Gastroesophageal sphincter (tissue), 4 donors: ENCODE measurements around the gene DHCR24. TPM values are rescaled to one million over a fixed set of nuclear protein-coding genes. Genes with fewer than 3 reads are reported as not detected.

Source experiments
- ATAC-seq: fragments of 150-250 bp; one replicate; pipeline ENCODE4 v1.9.1; 2016; ENCODE audit warnings: mild to moderate bottlenecking, moderate library complexity
- H3K27ac ChIP-seq, 4 donors: fragments of 200-600 bp; sonication (generic) in 3 of 4; 1 replicate in 3 of 4; 2 replicates in 1 of 4; pipeline ENCODE4 v1.5.1; 2016 to 2019
- H3K27me3 ChIP-seq: fragments of 200-600 bp; sonication (generic); one replicate; pipeline ENCODE4 v1.5.1; 2019
- H3K36me3 ChIP-seq, 2 donors: fragments of 200-600 bp; sonication (generic); one replicate each; pipeline ENCODE4 v1.5.1; 2019; ENCODE audit warnings: control low read depth in 1 of 2
- H3K4me1 ChIP-seq, 3 donors: fragments of 200-600 bp; sonication (generic); 1 replicate in 2 of 3; 2 replicates in 1 of 3; pipeline ENCODE4 v1.5.1; 2016 to 2019; ENCODE audit warnings: control low read depth in 2 of 3
- H3K4me3 ChIP-seq, 2 donors: fragments of 200-600 bp; sonication (generic); one replicate each; pipeline ENCODE4 v1.5.1; 2019; ENCODE audit warnings: mild to moderate bottlenecking in 1 of 2, moderate library complexity in 1 of 2
- H3K9me3 ChIP-seq, 3 donors: fragments of 200-600 bp; sonication (generic); one replicate each; pipeline ENCODE4 v1.5.1; 2017 to 2019; ENCODE audit warnings: control low read depth in 2 of 3
- CTCF ChIP-seq, 4 experiments: fragments of 200-600 bp in 2 of 4; fragments of 450-650 bp in 2 of 4; sonication (generic) in 1 of 4; IDR thresholded peaks; one replicate each; pipeline ENCODE4 v1.5.1; 2017 to 2019; ENCODE audit warnings: antibody characterized with exemption in 4 of 4, mild to moderate bottlenecking in 2 of 4, moderate library complexity in 2 of 4
- EP300 ChIP-seq: sonication (generic); formaldehyde crosslinking; IDR thresholded peaks from one replicate; pipeline ENCODE4 v1.6.1; 2017; ENCODE audit warnings: antibody characterized with exemption, mild to moderate bottlenecking
- POLR2A ChIP-seq, 2 donors: fragments of 450-650 bp; IDR thresholded peaks; one replicate each; pipeline ENCODE4 v1.6.1; 2017; ENCODE audit warnings: antibody characterized with exemption in 2 of 2, mild to moderate bottlenecking in 2 of 2, moderate library complexity in 1 of 2
- POLR2AphosphoS5 ChIP-seq: sonication (generic); formaldehyde crosslinking; IDR thresholded peaks from one replicate; pipeline ENCODE4 v1.6.1; 2017; ENCODE audit warnings: antibody characterized with exemption
- WGBS, 2 donors: methylation state at CpG; one replicate each; pipeline ENCODE4 v1.1.5; 2018; ENCODE audit warnings: low coverage in 1 of 2; 5-methylcytosine and 5-hydroxymethylcytosine counted together
- total RNA-seq, 4 donors: library from RNA; depleted of rRNA; stranded (reverse); fragments of >200 nt; gene quantifications; one replicate each; pipeline ENCODE4 v1.1.0, GENCODE V29; 2016

DHCR24 gene
- total RNA-seq, 4 donors from 2014 or later, result 7.9 to 31.9 (median 15.9) TPM

GRCh38 chr1:54800041-54800898 lies 86.7 kb downstream of the DHCR24 start:
- no peak overlapping the region for H3K27ac ChIP-seq
- no peaks in the 10 kb centered on the region for H3K36me3 ChIP-seq
- H3K4me1 ChIP-seq, result peaks cover 0 to 14% (median 3%) of the 10 kb centered on the region in 3 donors
- H3K4me3 ChIP-seq, result peak overlapping the region in 1 of 2 donors; percentile 44
- 29 to 100% methylated on average over 1 to 15 of the region's 39 CpGs for WGBS, 2 donors
- H3K27me3 ChIP-seq, result peaks cover 51% of the 10 kb centered on the region
- TF ChIP-seq POLR2A (IDR thresholded peaks at IDR 0.05) (no peak), EP300 (no peak), CTCF (IDR thresholded peaks at IDR 0.05) (no peak), POLR2AphosphoS5 (no peak)
- no peak for ATAC-seq
- no peaks in the 10 kb centered on the region for H3K9me3 ChIP-seq

Other genes starting within 250 kb of the DHCR24 start
- 10 to 100 TPM in 2 of 4 donors, 1 to 10 TPM in 2; 5.7 to 25.2 (median 13.3) TPM for gene MROH7, start 245.4 kb downstream of the DHCR24 start, total RNA-seq
- 10 to 100 TPM; 11.2 to 38.6 (median 14.3) TPM for gene TTC4, start 171.3 kb downstream of the DHCR24 start, total RNA-seq
- 1 to 10 TPM; 2.2 to 6.4 (median 5.6) TPM for gene PARS2, start 122.7 kb downstream of the DHCR24 start, total RNA-seq
- 1 to 10 TPM in 2 of 4 donors, under 1 TPM in 1, not detected in 1; 0.93 to 7.3 (median 1.0) TPM for gene TTC22, start 85.9 kb downstream of the DHCR24 start, total RNA-seq
- 1 to 10 TPM in 3 of 4 donors, not detected in 1; 1.5 to 2.5 (median 1.5) TPM for gene TMEM61, start 93.4 kb upstream of the DHCR24 start, total RNA-seq
- gene BSND, start 111.7 kb upstream of the DHCR24 start, total RNA-seq, result not detected
- gene PCSK9, start 152.4 kb upstream of the DHCR24 start, total RNA-seq, result under 1 TPM in 3 of 4 donors, not detected in 1; 0.13 to 0.64 (median 0.23) TPM